ENCODE measurements around the gene RSRP1. TPM values are rescaled to one million over a fixed set of nuclear protein-coding genes. Genes with fewer than 3 reads are reported as not detected.

Gene RSRP1
- total and polyA plus RNA-seq, 2 of the 8 experiments (the other 6 are each of a cell fraction or from before 2014, with no cell fraction given) = 32.9 to 59.4 TPM

DNA sequence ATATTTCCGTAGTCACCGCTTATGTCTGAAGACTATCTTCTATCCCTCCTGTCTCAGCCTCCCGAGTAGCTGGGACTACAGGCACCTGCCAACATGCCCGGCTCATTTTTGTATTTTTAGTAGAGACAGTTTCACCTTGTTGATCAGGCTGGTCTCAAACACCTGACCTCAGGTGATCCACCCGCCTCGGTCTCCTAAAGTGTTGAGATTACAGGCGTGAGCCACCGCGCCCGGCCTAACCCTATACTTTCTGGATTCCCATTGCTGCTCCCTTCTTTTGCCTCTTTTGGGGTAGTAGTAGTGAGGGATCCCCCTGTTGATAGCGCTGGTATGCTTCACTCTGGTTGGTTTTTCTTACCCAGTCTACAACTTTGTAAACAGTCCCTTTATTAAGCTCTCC lies 9.2 kb downstream of the RSRP1 start:
- Histone ChIP-seq H3K14ac (ENCODE audit: insufficient read length) (no peak overlapping the region), H3K4me2 (ENCODE audit: insufficient read depth in 1 of 2, low read depth in 2 of 2, low read length in 2 of 2) (no peak overlapping the region), H3K56ac (replicated peaks; ENCODE audit: insufficient read length, low read depth, low read length) (no peak overlapping the region), H3K18ac (ENCODE audit: extremely low read depth, low read length) (no peak overlapping the region), H4K91ac (replicated peaks; ENCODE audit: insufficient read length, low read length) (no peak overlapping the region), H3K9me3 (ENCODE audit: insufficient read depth in 2 of 2, low read depth in 1 of 2, low read length in 1 of 2) (no peaks in the 10 kb centered on the region), H3K9ac (replicated peaks in 1 of 4; ENCODE audit: extremely low read depth in 1 of 4, low read depth in 3 of 4, low read length in 3 of 4) (no peak overlapping the region), H3K23me2 (ENCODE audit: low read depth, low read length) (peaks cover 5% of the 10 kb centered on the region; the same call in 1 of the 2 replicates), H2BK20ac (ENCODE audit: low read length) (no peak overlapping the region), H2BK120ac (replicated peaks; ENCODE audit: low read depth, low read length) (no peak overlapping the region), H3K4me3 (ENCODE audit: extremely low read depth in 1 of 4, insufficient read depth in 2 of 4, low read depth in 3 of 4, low read length in 4 of 4) (no peak overlapping the region), H2BK5ac (ENCODE audit: low read depth, low read length) (no peak overlapping the region), H3K27me3 (replicated peaks in 1 of 4; ENCODE audit: control insufficient read depth in 3 of 4, extremely low read depth in 1 of 4, insufficient read depth in 3 of 4, low read length in 3 of 4) (no peaks in the 10 kb centered on the region), H3K27ac (ENCODE audit: low read depth, low read length) (no peak overlapping the region; the same call in 1 of the 2 replicates), H2BK15ac (ENCODE audit: low read length) (no peak overlapping the region), H3K79me1 (ENCODE audit: low read depth, low read length) (peaks cover 3% of the 10 kb centered on the region), H3K4me1 (replicated peaks in 1 of 4; ENCODE audit: control insufficient read depth in 3 of 4, insufficient read depth in 4 of 4, low read length in 3 of 4) (peaks cover 0 to 10% (median 2%) of the 10 kb centered on the region in 4 experiments; a peak in 3 of 7 replicates), H3K4ac (replicated peaks; ENCODE audit: insufficient read length, low read depth, low read length) (no peak overlapping the region), H4K5ac (ENCODE audit: insufficient read length, low read depth, low read length) (no peak overlapping the region), H4K8ac (ENCODE audit: extremely low read depth, insufficient read depth, low read length) (no peak overlapping the region), H3K36me3 (ENCODE audit: control insufficient read depth in 2 of 4, insufficient read depth in 4 of 4, low read length in 3 of 4) (peaks cover 2 to 16% (median 8%) of the 10 kb centered on the region in 4 experiments; a peak in 4 of 8 replicates), H2AFZ (ENCODE audit: low read length) (no peak overlapping the region), H3K79me2 (ENCODE audit: control insufficient read depth in 1 of 2, insufficient read depth in 2 of 2, low read length in 2 of 2) (peaks cover 0 to 9% of the 10 kb centered on the region in 2 experiments; a peak in 2 of 4 replicates), H4K20me1 (replicated peaks in 1 of 2; ENCODE audit: control insufficient read depth in 1 of 2, insufficient read depth in 2 of 2, low read length in 2 of 2) (peaks cover 2% of the 10 kb centered on the region in 2 experiments), H2BK12ac (ENCODE audit: low read depth, low read length) (no peak overlapping the region), H2AK5ac (ENCODE audit: low read depth, low read length) (no peak overlapping the region), H3K23ac (ENCODE audit: insufficient read length) (no peak overlapping the region)
- TF ChIP-seq TCF12 (IDR thresholded peaks at IDR 0.05; ENCODE audit: low read depth, low read length) (no peak), SUZ12 (IDR thresholded peaks at IDR 0.05; ENCODE audit: low read length) (no peak), CREB1 (IDR thresholded peaks at IDR 0.05) (no peak), BRCA1 (IDR thresholded peaks at IDR 0.05; ENCODE audit: low read depth, low read length) (no peak), POLR2A (IDR thresholded peaks at IDR 0.05; ENCODE audit: control extremely low read depth in 1 of 2, low read depth in 2 of 2, low read length in 2 of 2) (no peak), SP1 (IDR thresholded peaks at IDR 0.05; ENCODE audit: low read depth, low read length) (no peak), RAD21 (IDR thresholded peaks at IDR 0.05 in 1 of 2, conservative IDR thresholded peaks at IDR 0.05 in 1 of 2; ENCODE audit: low read depth in 2 of 2, low read length in 2 of 2) (no peak)
- TF ChIP-seq, protein P1, sequence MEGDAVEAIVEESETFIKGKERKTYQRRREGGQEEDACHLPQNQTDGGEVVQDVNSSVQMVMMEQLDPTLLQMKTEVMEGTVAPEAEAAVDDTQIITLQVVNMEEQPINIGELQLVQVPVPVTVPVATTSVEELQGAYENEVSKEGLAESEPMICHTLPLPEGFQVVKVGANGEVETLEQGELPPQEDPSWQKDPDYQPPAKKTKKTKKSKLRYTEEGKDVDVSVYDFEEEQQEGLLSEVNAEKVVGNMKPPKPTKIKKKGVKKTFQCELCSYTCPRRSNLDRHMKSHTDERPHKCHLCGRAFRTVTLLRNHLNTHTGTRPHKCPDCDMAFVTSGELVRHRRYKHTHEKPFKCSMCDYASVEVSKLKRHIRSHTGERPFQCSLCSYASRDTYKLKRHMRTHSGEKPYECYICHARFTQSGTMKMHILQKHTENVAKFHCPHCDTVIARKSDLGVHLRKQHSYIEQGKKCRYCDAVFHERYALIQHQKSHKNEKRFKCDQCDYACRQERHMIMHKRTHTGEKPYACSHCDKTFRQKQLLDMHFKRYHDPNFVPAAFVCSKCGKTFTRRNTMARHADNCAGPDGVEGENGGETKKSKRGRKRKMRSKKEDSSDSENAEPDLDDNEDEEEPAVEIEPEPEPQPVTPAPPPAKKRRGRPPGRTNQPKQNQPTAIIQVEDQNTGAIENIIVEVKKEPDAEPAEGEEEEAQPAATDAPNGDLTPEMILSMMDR (IDR thresholded peaks at IDR 0.05; ENCODE audit: control extremely low read depth in 1 of 3, insufficient read depth in 1 of 3, low read depth in 1 of 3, low read length in 3 of 3) = no peak
- 87% methylated on average over 11 of the region's 11 CpGs; no CpG with 5 or more reads in 1 of the 2 experiments for WGBS, 2 experiments (ENCODE audit: extremely low coverage in 1 of 2, insufficient coverage in 1 of 2, insufficient read length in 1 of 2, insufficient replicate concordance in 2 of 2, low coverage in 1 of 2, low lambda C conversion rate in 2 of 2, missing lambda C conversion rate in 1 of 2)
- POLR2A ChIA-PET (ENCODE audit: partially characterized antibody) = interaction anchor here (1.7 to 1.9 kb wide), 2 partner anchors 9 kb away, joined by 5 read pairs; partner anchors contain the start of gene RSRP1
- CTCF ChIA-PET (ENCODE audit: partially characterized antibody) = interaction anchor here (1.8 kb wide), 1 partner anchor 16 kb away, joined by 5 read pairs; no protein-coding TSS in a partner anchor
- FAIRE-seq (no peak), DNase-seq (ENCODE audit: low read depth in 1 of 2, low spot score in 2 of 2) (no peak)
